Hematopoietic multipotent progenitor cell treated with erythropoietin and hydrocortisone succinate and interleukin-3 and kit ligand, for 15 days (in vitro differentiated cells): Measurements from ENCODE around the gene BRMS1L.

Experiments
- DNase-seq: peaks from one replicate; pipeline ENCODE4 v3.0.0-alpha.2; 2015; ENCODE audit warnings: low spot score

The BRMS1L gene

DNA sequence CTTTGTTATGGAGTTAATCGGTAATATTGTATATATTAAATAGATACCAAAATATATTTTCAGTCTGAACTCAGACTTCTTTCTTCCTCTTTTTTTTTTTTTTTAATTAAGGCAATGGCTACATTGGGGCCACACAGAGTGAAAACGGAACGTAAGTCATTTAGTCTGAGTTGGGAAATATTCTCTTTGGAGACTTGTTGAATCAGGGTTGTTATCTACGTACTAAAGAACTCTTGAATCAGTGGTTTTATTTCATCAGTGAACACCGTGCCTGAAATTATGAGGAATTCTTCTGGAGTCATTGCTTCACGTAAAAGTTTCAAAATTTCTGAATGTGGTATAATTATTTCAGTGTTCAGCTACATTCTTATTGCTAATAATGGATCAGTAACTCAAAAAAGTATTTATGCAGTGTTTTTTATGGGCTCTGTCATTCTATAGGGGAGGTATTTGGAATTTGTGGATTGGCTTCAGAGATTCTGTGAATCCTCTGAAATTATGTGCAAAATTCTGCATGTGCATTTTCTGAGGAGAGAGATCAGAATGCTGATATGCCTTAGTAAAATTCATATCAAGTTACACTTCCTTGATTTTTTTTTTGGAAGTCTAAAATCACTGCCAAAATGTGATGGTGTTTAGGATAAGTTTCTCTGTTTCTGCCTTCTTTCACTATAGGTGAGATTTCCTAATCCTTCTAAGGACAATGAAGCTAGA is 39.6 kb downstream of the BRMS1L start:
- no peak for DNase-seq

DNA sequence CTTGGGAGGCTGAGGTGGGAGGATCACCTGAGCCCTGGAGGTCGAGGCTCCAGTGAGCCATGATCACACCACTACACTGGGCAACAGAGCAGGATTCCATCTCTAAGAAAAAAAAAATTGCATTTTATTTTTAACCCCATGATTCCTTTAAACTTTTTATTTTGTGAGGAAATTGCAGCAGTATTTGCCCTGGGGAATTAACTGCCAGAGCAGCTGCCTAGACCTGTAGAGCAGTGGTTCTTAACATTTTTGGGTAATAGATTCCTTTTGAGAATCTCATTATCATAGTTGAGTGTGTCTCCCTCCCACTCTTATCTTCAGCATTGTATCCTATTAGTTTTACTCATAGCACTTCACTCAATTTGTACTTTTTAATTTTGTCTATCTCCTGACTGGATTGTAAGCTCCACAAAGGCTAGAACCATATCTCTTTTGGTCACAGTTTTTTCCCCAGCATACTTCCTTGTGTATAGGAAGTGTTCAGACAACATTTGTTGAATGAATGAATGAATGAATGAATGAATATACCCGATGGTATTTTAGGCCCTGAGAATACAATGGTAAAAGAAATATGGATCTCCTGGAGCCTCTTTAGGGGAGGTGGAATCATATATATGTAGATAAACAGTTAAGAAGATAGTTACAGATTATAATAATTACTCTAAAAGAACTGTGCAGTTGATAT is 40.6 kb downstream of the BRMS1L start:
- DNase-seq = no peak

DNA sequence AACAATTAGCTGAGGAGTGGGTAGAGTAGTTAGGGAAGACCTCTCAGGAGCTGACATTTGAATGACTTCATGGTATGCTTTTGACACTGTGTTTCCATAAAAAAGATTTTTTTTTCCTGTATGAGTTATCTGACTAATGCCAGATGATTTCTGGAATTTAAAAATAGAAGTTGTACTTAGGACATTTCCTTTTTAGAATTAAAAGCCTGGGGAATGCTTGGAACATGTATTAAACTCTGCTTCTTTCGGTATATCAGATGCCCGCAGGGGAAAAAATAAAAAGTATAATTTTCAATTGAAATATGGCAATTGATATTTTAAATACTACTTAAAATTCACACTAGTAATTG is 41.1 kb downstream of the BRMS1L start:
- DNase-seq = no peak

DNA sequence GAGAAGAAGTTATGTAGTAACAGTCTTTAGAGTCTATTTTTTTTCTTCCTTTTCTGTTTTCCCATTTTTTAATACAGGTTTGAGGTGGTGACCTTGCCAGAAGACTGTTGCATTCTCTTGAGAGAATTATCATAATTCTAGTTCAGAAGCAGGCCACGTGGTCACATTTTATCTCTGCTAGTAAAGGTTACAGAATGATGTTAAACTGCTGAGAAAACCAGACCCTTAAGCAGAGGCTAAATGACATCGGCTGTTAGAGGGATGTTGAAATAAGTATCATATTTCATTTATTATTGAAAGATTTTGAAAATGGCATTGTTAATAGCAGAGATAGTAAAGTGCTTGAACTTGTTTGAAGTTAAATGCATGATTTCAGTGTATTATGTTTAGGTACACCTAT is 49.2 kb downstream of the BRMS1L start:
- no peak for DNase-seq

DNA sequence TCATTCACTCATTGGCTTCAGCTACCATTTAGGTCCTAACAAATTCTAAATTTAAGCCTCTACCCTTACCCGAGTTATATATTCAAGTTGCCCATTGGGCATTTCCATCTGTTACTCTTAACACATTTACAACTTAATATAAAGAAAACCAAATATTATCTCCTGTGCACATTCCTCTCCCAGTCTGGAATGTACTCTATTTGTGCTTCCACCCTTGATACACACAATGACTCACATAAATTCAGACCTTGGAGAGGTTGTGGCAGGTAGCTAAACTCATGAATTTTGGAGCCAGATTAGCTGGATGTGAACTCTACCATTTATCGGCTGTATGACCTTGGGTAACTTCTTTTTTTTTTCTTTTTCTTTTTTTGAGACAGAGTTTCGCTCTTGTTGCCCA is 51.1 kb downstream of the BRMS1L start:
- no peak for DNase-seq

DNA sequence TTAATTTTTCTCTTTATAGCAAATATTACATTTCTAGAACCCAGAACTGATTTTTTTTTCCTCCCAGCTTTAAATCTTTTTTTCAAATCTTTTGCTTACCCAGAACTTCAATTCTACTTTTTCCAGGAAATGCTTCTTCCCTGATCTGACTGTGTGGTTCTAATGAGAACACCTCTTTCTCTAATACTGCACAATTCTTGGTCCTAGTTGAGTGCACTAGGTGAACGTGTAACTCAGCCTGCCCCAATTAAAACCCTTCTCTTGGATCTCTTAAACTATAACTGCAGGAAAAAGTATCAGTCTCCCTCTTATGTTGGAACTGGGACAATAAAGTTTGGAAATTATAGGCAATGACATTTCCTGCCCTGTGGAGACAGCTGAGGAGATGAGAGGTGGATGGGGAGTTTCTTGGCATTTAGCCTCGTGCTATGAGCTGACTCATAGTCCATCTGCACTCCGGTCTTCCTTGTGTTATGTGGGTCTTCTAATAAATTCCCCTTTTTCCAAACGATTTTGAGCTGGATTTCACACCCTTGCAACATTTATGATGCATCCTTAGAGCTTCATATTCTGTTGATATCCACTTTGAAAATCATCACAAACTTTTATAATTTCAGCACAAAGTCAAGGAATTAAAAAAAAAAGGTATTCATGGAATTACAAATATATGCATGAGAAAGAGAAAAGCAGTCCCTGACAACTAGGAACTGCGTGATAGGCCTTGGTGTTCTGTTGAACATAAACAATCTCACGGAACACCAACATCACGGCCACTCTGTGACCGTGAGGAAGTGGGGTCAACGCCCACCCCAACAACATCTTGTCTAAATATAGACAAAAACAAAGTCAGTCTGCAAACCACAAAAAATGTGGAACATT is 52.4 kb downstream of the BRMS1L start:
- no peak for DNase-seq

DNA sequence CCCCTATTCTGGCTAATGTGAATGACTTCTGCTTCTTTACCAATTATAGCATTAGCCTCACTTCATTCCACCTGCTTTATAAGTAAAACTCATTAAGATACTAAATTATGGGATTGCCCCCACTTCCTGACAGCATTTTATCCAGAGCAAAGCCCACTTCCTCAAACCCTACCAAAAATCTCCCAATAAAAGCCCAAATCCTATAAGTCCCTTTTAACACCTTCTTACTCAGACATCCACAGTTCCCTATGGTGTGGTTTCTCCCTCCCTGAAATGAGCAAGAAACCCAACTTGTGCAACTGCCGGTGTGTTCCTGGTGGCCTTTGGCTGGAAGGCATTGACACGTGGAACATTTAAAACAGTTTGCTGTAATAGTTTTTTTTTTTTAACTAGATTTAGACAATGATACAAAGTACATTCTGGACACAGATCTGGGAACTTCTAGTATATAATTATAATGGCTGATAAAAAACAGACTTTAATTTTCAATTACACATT is 53.1 kb downstream of the BRMS1L start:
- no peak for DNase-seq

DNA sequence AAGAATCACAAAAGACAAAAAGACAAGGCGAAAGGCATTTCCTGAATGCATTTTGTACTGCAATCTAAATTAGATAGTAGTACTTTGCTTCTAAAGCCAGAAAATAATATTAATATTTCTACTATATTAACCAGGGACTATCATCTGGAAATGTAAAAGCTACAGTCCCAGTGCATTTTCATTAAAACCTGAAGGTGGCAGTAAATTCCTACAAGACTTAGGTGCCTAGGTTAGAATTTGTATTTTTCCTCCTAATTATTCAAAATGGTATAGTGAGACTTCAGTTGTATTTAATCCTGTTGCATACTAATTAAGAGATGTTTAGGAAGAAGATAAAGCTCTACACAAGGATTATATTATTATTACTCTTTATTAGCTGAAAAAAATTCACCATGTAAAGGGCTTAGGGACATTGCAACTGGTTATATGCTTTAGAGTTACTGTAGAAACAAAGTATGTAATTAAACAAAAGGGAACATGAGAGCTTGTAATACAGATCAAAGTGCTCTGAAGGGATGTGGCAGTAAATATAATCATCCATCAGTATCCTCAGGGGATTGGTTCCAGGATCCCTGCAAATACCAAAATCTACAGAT is 53.6 kb downstream of the BRMS1L start:
- no peak for DNase-seq

DNA sequence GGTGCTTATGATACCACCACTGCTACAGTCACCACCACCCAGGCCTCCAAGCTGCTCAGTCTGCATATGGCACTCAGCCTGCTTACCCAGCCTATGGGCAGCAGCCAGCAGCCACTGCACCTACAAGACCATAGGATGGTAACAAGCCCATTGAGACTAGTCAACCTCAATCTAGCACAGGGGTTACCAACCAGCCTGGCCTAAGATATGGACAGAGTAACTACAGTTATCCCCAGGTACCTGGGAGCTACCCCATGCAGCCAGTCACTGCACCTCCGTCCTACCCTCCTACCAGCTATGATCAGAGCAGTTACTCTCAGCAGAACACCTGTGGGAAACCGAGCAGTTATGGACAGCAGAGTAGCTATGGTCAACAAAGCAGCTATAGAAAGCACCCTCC is 55.1 kb downstream of the BRMS1L start:
- DNase-seq = no peak

DNA sequence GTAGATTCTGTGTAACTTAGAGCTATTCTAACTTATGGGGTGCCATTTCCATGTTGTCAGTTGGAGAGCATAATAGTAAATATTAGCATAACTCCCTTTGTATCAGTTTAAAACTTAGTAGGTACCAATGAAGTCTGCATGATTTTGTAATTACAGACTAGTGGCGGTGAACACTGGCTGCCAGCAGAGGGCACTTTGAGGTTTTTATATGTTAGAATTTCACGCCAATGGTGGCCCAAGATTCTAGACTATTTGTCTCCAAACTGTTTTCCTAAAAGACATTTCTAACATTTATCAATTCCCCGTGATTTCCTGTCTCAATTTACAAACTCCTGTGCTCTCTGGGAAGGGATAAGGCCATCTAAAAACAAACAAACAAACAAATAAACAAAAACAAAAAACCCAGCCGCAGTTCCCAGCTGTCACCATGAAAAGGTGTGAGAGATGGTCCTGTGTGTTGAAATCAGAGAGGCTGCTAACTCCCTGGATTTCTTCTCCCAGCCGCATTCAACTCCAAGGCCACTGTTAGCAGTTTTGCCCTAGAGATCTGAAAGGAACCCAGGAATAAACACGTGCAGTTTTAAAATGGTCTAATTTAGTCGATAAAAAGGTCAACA is 57.6 kb downstream of the BRMS1L start:
- DNase-seq = no peak

DNA sequence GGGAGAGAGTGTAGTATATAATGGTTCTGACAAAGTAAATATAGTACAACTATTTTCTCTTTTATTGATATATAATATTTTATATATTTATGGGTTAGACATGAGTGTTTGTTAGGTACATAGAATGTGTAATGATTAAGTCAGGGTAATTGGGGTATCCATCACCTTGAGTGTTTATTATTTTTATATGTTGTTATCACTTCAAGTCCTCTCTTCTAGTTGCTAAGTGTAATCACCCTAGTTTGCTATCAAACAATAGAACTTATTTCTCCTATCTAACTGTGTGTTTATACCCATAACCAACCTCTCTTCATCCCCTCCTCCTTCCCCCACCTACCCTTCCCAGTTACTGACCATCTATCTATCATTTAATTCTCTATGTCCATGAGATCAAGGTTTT is 64.2 kb downstream of the BRMS1L start:
- DNase-seq = no peak

DNA sequence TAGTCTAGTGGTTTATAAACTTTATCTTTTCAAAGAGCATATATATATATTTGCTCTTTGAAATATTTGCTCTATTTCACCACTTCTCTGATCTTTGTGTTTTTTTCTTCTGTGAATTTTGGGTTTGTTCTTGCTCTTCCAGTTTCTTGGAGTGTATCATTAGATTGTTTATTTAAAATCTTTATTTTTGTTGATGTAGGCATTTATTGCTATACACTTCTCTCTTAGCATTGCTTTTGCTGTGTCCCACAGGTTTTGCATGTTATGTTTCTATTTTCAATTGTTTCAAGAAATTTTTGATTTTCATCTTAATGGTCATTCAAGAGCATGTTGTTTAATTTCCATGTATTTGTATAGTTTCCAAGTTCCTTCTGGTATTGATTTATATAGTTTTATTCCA is 69.1 kb downstream of the BRMS1L start:
- DNase-seq = no peak

DNA sequence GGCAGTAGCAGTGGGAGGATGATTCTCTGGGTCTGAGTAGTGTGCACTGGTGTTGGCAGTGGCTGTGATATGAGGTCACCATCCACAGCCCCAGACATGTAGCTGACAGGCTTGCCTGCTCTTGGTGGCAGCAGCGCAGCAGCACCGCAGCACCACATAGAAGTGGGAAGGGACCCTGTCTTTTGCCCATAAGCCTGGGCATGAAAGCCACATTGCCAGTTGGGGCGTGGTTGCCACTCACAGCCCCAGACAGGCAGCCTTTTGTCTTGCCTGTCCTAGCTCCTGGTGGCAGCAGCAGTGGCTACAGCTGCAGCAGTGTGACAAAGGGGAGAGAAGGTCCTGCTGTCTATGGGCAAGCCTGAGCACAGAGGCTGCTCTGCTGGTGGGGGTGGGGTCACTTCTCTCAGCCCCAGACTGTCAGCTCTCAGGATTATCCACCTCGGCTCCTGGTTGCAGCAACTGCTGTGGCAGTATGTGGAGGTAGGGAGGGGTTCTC is 71.5 kb downstream of the BRMS1L start:
- DNase-seq = no peak

DNA sequence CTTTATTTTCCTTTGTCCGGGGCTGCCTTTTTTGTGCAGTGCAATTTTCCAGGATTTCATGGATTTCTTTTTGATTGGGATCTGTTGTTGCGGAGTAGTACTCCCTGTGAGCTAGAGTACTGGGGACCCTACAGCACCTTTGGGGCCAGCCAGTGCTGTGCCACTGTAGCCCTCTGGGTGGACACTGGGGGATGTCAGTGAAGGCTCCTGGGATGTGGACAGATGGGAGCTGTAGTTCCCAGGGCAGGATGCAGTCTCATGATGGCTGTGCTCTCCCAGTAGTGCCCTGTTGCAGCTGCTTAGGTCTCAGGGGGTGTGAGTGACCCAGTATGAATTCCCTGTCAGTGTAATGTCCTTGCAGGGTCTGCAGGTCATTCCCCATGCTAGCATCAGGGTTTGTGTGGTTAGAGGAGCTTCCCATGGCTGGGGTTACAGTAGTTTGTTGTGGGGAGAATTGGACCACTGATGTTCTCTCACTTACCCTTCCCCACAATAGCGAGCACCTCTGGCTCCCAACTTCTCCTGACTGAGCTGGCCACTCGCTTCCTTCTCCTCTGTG is 72.2 kb downstream of the BRMS1L start:
- DNase-seq = no peak

DNA sequence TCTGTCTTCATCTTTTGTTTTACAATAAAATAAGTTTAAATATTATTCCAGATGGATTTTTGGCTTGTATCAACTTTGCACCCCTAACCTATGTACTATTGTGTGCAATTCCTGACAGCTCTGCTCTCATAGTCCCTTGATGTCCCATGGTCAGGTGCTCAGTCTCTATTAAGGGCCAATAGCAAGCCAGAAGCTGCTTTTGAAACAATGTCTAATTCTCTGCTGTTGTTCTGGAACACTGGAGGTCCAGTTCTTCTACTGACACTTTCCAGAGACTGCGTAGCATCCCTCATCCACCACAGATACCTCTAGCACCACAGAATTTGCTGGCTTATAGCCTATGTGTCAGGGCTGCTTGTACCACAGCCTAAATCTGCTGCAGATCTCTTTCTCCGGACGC is 74.6 kb downstream of the BRMS1L start:
- no peak for DNase-seq

DNA sequence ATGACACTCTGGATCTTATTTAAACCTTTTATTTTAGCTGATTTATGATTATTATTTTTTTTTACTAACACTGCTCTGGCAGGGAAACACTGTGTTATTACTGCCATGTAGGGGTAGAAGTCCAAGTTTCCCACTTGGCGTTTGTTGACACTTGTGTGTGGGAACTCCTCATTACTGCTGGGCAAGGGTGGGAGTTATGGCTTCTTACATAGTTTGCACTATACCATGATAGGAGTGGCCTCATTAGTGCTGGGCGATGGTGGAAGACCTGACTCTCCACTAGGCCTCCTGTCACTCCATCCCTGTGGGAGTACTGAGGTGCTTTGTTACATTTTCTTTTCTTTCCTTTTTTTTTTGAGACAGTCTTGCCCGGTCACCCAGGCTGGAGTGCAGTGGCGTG is 83.5 kb downstream of the BRMS1L start:
- DNase-seq = no peak

DNA sequence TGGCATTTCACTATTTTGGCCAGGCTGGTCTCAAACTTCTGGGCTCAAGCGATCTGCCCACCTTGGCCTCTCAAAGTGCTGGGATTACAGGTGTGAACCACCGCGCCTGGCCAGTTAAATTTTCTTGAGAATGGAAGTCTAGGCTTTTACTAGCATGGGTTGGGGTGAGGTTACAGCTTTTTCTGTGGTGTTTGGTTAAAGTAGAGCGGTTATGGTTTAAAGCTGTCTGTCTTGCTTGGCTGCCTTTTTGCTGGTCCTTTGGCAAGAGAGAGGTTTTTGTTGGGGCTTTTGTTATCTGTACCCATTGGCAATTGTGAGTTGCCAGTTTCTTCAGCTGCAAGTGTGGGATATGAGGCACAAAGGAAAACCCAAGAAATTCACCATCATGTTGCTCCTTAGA is 84.1 kb downstream of the BRMS1L start:
- DNase-seq = no peak

DNA sequence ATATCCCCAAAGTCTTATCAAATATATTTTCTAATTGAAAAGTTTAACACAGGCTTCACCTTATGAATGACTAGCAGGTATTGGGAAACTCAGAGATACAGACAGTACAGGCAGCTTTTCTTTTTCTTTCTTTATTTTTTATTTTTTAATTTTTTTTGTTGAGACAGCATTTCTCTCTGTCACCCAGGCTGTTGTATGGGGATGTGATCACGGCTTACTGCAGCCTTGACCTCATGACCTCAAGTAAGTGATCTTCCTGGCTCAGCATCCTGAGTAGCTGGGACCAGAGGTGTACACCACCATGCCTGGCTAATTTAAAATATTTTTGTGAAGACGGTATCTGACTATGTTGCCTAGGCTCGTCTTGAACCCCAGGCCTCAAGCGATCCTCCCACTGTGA is 85.0 kb downstream of the BRMS1L start:
- no peak for DNase-seq

DNA sequence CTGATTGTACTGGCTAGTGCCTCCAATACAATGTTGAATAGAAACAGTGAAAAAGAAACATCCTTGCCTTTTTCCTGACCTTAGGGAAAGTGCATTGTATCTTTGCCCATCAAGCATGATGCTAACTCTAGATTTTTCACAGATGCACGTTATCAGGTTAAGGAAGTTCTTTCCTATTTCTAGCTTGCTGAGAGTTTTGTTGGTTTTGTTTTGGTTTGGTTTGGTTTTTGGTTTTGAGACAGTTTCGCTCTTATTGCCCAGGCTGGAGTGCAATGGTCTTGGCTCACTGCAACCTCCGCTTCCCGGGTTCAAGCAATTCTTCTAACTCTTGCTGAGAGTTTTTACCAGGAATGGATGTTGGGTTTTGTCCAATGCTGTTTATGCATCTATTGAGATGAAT is 89.0 kb downstream of the BRMS1L start:
- DNase-seq = no peak

DNA sequence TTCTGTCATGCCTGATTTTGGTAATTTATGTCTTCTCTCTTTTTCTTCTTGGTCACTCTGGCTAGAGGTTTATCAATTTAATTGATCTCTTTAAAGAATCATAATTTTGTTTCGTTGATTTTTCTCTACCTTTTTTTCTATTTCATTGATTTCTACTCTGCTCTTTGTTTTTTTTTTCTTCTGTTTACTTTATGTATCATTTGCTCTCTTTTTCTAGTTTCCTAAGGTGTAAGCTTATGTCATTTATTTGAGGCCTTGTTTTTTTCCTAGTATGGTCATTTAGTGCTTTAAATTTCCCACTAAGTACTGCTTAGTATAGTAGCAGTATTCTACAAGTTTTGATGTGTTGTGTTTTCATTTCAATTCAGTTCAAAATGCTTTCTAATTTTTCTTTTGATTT is 89.6 kb downstream of the BRMS1L start:
- no peak for DNase-seq
